NB4 (cell line): ENCODE measurements around the gene CPE.

Source experiments
- DNase-seq: peaks from one replicate; pipeline ENCODE4 v3.0.0; 2010; ENCODE audit warnings: low read depth
- H3K4me3 ChIP-seq: one replicate; pipeline ENCODE4 v1.5.1; 2011; ENCODE audit warnings: mild to moderate bottlenecking, low read depth, low read length, moderate library complexity
- CTCF ChIP-seq: IDR thresholded peaks from one replicate; pipeline ENCODE4 v1.5.1; 2012; ENCODE audit warnings: low read depth, low read length
- MAX ChIP-seq: IDR thresholded peaks from 2 replicates; pipeline ENCODE4 v1.6.1; 2011; ENCODE audit warnings: low read depth, low read length
- MYC ChIP-seq: IDR thresholded peaks from 2 replicates; pipeline ENCODE4 v1.6.1; 2011; ENCODE audit warnings: low read depth, low read length
- POLR2A ChIP-seq: IDR thresholded peaks from 2 replicates; pipeline ENCODE4 v1.6.1; 2011; ENCODE audit warnings: mild to moderate bottlenecking; ENCODE audit not compliant: insufficient read length; ENCODE audit errors: extremely low read depth

Gene CPE

GRCh38 chr4:165454426-165454825, 75.6 kb downstream of the CPE start:
- no peak for TF ChIP-seq POLR2A
- no peak for TF ChIP-seq CTCF
- no peak for TF ChIP-seq MAX
- TF ChIP-seq MYC, result no peak
- H3K4me3 ChIP-seq, result no peak overlapping the region
- DNase-seq, result no peak

- no peak for DNase-seq
- TF ChIP-seq CTCF, result no peak
- TF ChIP-seq POLR2A, result no peak
- no peak for TF ChIP-seq MAX
- no peak for TF ChIP-seq MYC
- H3K4me3 ChIP-seq, result no peak overlapping the region
These were observed 79.0 kb downstream of the CPE start for GRCh38 chr4:165457793-165458192.

GRCh38 chr4:165458471-165458870, 79.7 kb downstream of the CPE start:
- TF ChIP-seq CTCF (no peak), MYC (no peak), POLR2A (no peak), MAX (no peak)
- no peak for DNase-seq
- H3K4me3 ChIP-seq, result no peak overlapping the region

GRCh38 chr4:165461159-165461821, 82.5 kb downstream of the CPE start:
- no peak for DNase-seq
- TF ChIP-seq MAX, result no peak
- no peak for TF ChIP-seq CTCF
- no peak for TF ChIP-seq MYC
- no peak for TF ChIP-seq POLR2A
- H3K4me3 ChIP-seq, result no peak overlapping the region

GRCh38 chr4:165462009-165462408, 83.2 kb downstream of the CPE start:
- H3K4me3 ChIP-seq, result no peak overlapping the region
- DNase-seq, result no peak
- TF ChIP-seq MAX (no peak), POLR2A (no peak), CTCF (no peak), MYC (no peak)

- TF ChIP-seq CTCF, result no peak
- TF ChIP-seq MYC, result no peak
- no peak for TF ChIP-seq MAX
- TF ChIP-seq POLR2A, result no peak
- DNase-seq, result no peak
- H3K4me3 ChIP-seq, result no peak overlapping the region
These were observed 85.6 kb downstream of the CPE start for GRCh38 chr4:165464376-165464775.
